T-helper 22 cell (primary cell): ENCODE results near the gene WDR18.

Experiments used
- DNase-seq: peaks from one replicate; pipeline ENCODE4 v3.0.0-alpha.2; 2020; ENCODE audit warnings: low read depth

The WDR18 gene

GRCh38 chr19:991932-992669 lies 8.0 kb downstream of the WDR18 start:
- no peak for DNase-seq

GRCh38 chr19:992670-993055 lies 8.5 kb downstream of the WDR18 start:
- DNase-seq = no peak

- no peak for DNase-seq
Measured at GRCh38 chr19:993361-993830, 9.3 kb downstream of the WDR18 start.

GRCh38 chr19:993831-994393 lies 9.8 kb downstream of the WDR18 start:
- DNase-seq = no peak

DNA sequence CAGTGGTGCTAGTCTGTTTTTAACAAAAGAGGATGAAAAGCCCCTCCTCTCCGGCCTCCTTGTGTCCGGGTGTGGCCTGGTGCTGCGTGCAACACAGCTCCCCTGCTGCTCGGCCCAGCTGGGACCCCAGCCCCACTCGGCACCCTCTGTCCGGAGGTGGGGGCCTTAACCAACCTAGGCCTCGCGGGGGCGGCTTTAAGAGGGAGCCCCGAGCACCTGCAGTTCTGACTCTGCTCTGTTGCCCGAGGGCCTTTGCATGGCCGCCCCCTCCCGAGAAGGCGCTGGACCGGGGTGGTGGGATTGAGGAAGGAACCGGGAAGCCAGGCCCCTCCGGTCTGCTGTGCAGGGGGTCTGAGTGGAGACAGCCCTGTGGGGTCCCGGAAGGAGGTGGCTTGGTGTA lies 10.4 kb downstream of the WDR18 start:
- no peak for DNase-seq

- DNase-seq = no peak
Measured at GRCh38 chr19:995051-995827, 11.1 kb downstream of the WDR18 start.

GRCh38 chr19:996051-996838 lies 12.1 kb downstream of the WDR18 start:
- DNase-seq = peak; percentile 88

DNA sequence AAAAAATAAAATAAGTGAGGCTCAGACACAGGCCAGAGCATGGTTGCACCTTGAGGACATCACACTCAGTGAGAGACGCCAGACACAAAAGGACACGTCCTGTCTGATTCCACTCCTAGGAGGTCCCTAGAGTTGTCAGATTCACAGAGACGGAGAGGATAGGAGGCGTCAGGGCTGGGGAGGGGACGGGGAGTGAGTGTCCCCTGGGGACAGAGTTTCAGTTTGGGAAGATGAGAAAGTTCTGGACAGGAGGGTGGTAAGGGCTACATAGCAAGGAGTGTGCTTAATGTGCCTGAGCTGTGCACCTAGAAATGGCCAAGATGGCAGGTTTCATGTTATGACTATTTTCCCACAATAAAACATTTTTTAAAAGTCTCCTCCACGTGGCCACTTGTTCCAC lies 13.9 kb downstream of the WDR18 start:
- DNase-seq = no peak

- no peak for DNase-seq
Measured at GRCh38 chr19:999379-999719, 15.2 kb downstream of the WDR18 start.

- peak; percentile 26 for DNase-seq
Measured at GRCh38 chr19:1000095-1000494, 15.9 kb downstream of the WDR18 start, which contains the start of gene GRIN3B. GRIN3B (plus strand) TSS chr19:1000419; CDS start chr19:1000438, 19 bp downstream.

- no peak for DNase-seq
Measured at GRCh38 chr19:1000591-1001537, 16.7 kb downstream of the WDR18 start.

GRCh38 chr19:1001538-1002166 lies 17.5 kb downstream of the WDR18 start:
- DNase-seq = peak; percentile 39

- no peak for DNase-seq
Measured at GRCh38 chr19:1002600-1002999, 18.5 kb downstream of the WDR18 start.

- DNase-seq = no peak
Measured at GRCh38 chr19:1003283-1003682, 19.1 kb downstream of the WDR18 start.

DNA sequence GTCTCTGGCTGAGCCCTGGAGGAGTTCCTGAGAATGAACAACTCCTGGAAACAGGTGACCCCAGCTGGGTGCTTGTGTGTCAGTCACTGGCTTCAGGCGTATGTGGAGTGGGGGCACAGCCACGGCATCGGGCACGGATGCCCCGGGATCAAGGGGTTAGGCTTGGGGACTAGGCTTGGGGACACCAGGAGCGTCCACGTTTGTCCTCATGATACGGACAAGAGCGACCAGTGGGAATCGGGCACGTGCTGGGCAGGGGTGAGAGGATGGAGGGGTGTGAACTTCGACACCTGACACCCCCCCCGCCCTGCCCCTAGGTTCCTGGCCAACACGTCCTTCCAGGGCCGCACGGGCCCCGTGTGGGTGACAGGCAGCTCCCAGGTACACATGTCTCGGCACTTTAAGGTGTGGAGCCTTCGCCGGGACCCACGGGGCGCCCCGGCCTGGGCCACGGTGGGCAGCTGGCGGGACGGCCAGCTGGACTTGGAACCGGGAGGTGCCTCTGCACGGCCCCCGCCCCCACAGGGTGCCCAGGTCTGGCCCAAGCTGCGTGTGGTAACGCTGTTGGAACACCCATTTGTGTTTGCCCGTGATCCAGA lies 20.2 kb downstream of the WDR18 start:
- no peak for DNase-seq

- no peak for DNase-seq
Measured at GRCh38 chr19:1004803-1005664, 20.9 kb downstream of the WDR18 start.

GRCh38 chr19:1006711-1007398 lies 22.7 kb downstream of the WDR18 start:
- no peak for DNase-seq

GRCh38 chr19:1007399-1008251 lies 23.5 kb downstream of the WDR18 start:
- no peak for DNase-seq
